Testis (tissue), 2 donors: ENCODE data around the gene PIGS.

Experiments
- CTCF ChIP-seq, 3 experiments: fragments of 450-650 bp in 2 of 3; fragments of 200-600 bp in 1 of 3; sonication (generic) in 1 of 3; IDR thresholded peaks; one replicate each; pipeline ENCODE4 v1.5.1; 2016 to 2019; ENCODE audit warnings: antibody characterized with exemption in 3 of 3, mild to moderate bottlenecking in 2 of 3, moderate library complexity in 1 of 3
- POLR2A ChIP-seq: fragments of 450-650 bp; IDR thresholded peaks from one replicate; pipeline ENCODE4 v1.6.1; 2017; ENCODE audit warnings: antibody characterized with exemption, mild to moderate bottlenecking, moderate library complexity

- TF ChIP-seq CTCF (IDR thresholded peaks at IDR 0.05) (no peak), POLR2A (no peak)
Observed at GRCh38 chr17:28570716-28571360, 486 bp downstream of the PIGS start.
